HepG2 (cell line): ENCODE measurements around the gene MTFR1L. TPM values are rescaled to one million over a fixed set of nuclear protein-coding genes. Genes with fewer than 3 reads are reported as not detected.

Experiments used
- ADNP ChIP-seq: sonication (generic); formaldehyde crosslinking; IDR thresholded peaks from 2 replicates; pipeline ENCODE4 v1.4.0; 2020; ENCODE audit warnings: missing genetic modification reagents
- AFF4 ChIP-seq: sonication (generic); formaldehyde crosslinking; IDR thresholded peaks from 2 replicates; pipeline ENCODE4 v1.4.0; 2020; ENCODE audit warnings: missing genetic modification reagents
- CTCF ChIP-seq: sonication (generic); formaldehyde crosslinking; IDR thresholded peaks from 2 replicates; pipeline ENCODE4 v1.5.0; 2020; ENCODE audit warnings: mild to moderate bottlenecking, missing genetic modification reagents, moderate library complexity
- FIP1L1 ChIP-seq: fragments of 200-400 bp; formaldehyde crosslinking; IDR thresholded peaks from 2 replicates; pipeline ENCODE4 v1.6.1; 2018; ENCODE audit warnings: low read depth, mild to moderate bottlenecking, low read length, moderate library complexity, borderline replicate concordance; ENCODE audit not compliant: insufficient read depth
- MEIS2 ChIP-seq: sonication (generic); formaldehyde crosslinking; IDR thresholded peaks from 2 replicates; pipeline ENCODE4 v1.9.0; 2021; ENCODE audit warnings: mild to moderate bottlenecking, missing genetic modification reagents
- MTF1 ChIP-seq: sonication (generic); formaldehyde crosslinking; IDR thresholded peaks from 2 replicates; pipeline ENCODE4 v1.5.0; 2020; ENCODE audit warnings: missing genetic modification reagents
- NCOR1 ChIP-seq: fragments of 200-600 bp; sonication (generic); IDR thresholded peaks from 2 replicates; pipeline ENCODE4 v1.7.0; 2017; ENCODE audit warnings: antibody characterized with exemption, low read length, borderline replicate concordance
- NFAT5 ChIP-seq: sonication (generic); formaldehyde crosslinking; IDR thresholded peaks from 2 replicates; pipeline ENCODE4 v1.4.0; 2020; ENCODE audit warnings: missing genetic modification reagents
- POLR2G ChIP-seq: fragments of 200-400 bp; formaldehyde crosslinking; IDR thresholded peaks from 2 replicates; pipeline ENCODE4 v1.6.1; 2018; ENCODE audit warnings: mild to moderate bottlenecking, low read depth, low read length, moderate library complexity
- SMC3 ChIP-seq: IDR thresholded peaks from 2 replicates; pipeline ENCODE4 v1.6.1; 2011; ENCODE audit warnings: low read length, improper control_type of control experiment
- SUZ12 ChIP-seq: fragments of 150-350 bp; IDR thresholded peaks from 2 replicates; pipeline ENCODE4 v1.6.1; 2014; ENCODE audit warnings: low read depth, low read length
- TAF1 ChIP-seq: sonication (generic); formaldehyde crosslinking; IDR thresholded peaks from 2 replicates; pipeline ENCODE4 v1.4.0; 2020; ENCODE audit warnings: missing genetic modification reagents
- ZNF451 ChIP-seq: sonication (generic); formaldehyde crosslinking; IDR thresholded peaks from 2 replicates; pipeline ENCODE4 v1.5.0; 2020; ENCODE audit warnings: mild to moderate bottlenecking, missing genetic modification reagents
- ZNF713 ChIP-seq: sonication (generic); formaldehyde crosslinking; IDR thresholded peaks from 2 replicates; pipeline ENCODE4 v1.4.0; 2020; ENCODE audit warnings: mild to moderate bottlenecking, missing genetic modification reagents
- ZNF724P ChIP-seq: sonication (generic); formaldehyde crosslinking; IDR thresholded peaks from 2 replicates; pipeline ENCODE4 v1.8.0; 2022; ENCODE audit warnings: missing genetic modification reagents, borderline replicate concordance
- polyA plus RNA-seq, 8 experiments: library from polyadenylated mRNA; depleted of rRNA in 3 of 8; stranded (reverse) in 7 of 8; unstranded in 1 of 8; fragments of >200 nt; fragmentation: Illumina TruSeq in 4 of 8; extraction: Trizol in 4 of 8; gene quantifications; 2 replicates each; pipeline versions ENCODE4 v1.2.1 to v1.2.3, GENCODE V29; 2011 to 2016; ENCODE audit warnings: low read depth in 4 of 8, missing spikeins in 1 of 8, mixed read lengths in 1 of 8; ENCODE audit not compliant: insufficient read depth in 1 of 8
- total RNA-seq, 5 experiments: library from RNA; depleted of rRNA; stranded (reverse); fragments of >200 nt; fragmentation: Illumina TruSeq; extraction: Trizol; gene quantifications; 2 replicates each; pipeline ENCODE4 v1.2.3, GENCODE V29; 2016; ENCODE audit warnings: low read depth in 1 of 5

The MTFR1L gene
- total and polyA plus RNA-seq, 2 of the 13 experiments (the other 11 are each of a cell fraction or from before 2014, with no cell fraction given) = 38.0 to 55.7 TPM

- no peak for TF ChIP-seq SMC3
- peak; percentile 71 for TF ChIP-seq POLR2G
- TF ChIP-seq ZNF451 = peak; percentile 73
- TF ChIP-seq ZNF724P (CRISPR knock-in tag) = peak; percentile 25; the same call in 1 of the 2 replicates
- TF ChIP-seq TAF1 (CRISPR knock-in tag) = peak; percentile 83
- no peak for TF ChIP-seq MTF1 (CRISPR knock-in tag)
- no peak for TF ChIP-seq SUZ12
- peak; percentile 54; the same call in 1 of the 2 replicates for TF ChIP-seq MEIS2 (CRISPR knock-in tag)
- TF ChIP-seq AFF4 (CRISPR knock-in tag) = 0 out of 2 replicates have a peak, but pooled peaks have one; percentile 75
- TF ChIP-seq ZNF713 (CRISPR knock-in tag) = 0 out of 2 replicates have a peak, but pooled peaks have one; percentile 34
- no peak for TF ChIP-seq NFAT5 (CRISPR knock-in tag)
- no peak for TF ChIP-seq FIP1L1
- no peak for TF ChIP-seq ADNP
- no peak for TF ChIP-seq CTCF
- TF ChIP-seq NCOR1 = no peak; the same call in 1 of the 2 replicates
Observed at GRCh38 chr1:25819491-25820246, at the start of gene MTFR1L (continued).
